K562 (cell line): ENCODE measurements around the gene FASTK.

Experiments
- CBX5 ChIP-seq: IDR thresholded peaks from 2 replicates; pipeline ENCODE4 v1.6.1; 2014; ENCODE audit warnings: low read depth, borderline replicate concordance
- CHD4 ChIP-seq: fragments of 200-600 bp; sonication (generic); IDR thresholded peaks from 3 replicates; pipeline ENCODE4 v1.6.1; 2012; ENCODE audit warnings: low read depth, mild to moderate bottlenecking, mixed read lengths, low read length, inconsistent platforms; ENCODE audit not compliant: insufficient read depth, insufficient replicate concordance, poor library complexity, severe bottlenecking
- JUNB ChIP-seq: fragments of 450-650 bp; formaldehyde crosslinking; conservative IDR thresholded peaks from 2 replicates; pipeline ENCODE4 v1.4.0; 2020; ENCODE audit warnings: mild to moderate bottlenecking
- MXI1 ChIP-seq: IDR thresholded peaks from 2 replicates; pipeline ENCODE4 v1.6.1; 2011; ENCODE audit warnings: low read depth, mild to moderate bottlenecking, improper control_type of control experiment, low read length
- POLR2A ChIP-seq: fragments of 450-650 bp; conservative IDR thresholded peaks from 2 replicates; pipeline ENCODE4 v1.6.1; 2016
- POLR2G ChIP-seq: fragments of 200-400 bp; formaldehyde crosslinking; IDR thresholded peaks from 2 replicates; pipeline ENCODE4 v1.6.1; 2017; ENCODE audit warnings: low read depth, mild to moderate bottlenecking, antibody characterized with exemption, low read length, moderate library complexity

DNA sequence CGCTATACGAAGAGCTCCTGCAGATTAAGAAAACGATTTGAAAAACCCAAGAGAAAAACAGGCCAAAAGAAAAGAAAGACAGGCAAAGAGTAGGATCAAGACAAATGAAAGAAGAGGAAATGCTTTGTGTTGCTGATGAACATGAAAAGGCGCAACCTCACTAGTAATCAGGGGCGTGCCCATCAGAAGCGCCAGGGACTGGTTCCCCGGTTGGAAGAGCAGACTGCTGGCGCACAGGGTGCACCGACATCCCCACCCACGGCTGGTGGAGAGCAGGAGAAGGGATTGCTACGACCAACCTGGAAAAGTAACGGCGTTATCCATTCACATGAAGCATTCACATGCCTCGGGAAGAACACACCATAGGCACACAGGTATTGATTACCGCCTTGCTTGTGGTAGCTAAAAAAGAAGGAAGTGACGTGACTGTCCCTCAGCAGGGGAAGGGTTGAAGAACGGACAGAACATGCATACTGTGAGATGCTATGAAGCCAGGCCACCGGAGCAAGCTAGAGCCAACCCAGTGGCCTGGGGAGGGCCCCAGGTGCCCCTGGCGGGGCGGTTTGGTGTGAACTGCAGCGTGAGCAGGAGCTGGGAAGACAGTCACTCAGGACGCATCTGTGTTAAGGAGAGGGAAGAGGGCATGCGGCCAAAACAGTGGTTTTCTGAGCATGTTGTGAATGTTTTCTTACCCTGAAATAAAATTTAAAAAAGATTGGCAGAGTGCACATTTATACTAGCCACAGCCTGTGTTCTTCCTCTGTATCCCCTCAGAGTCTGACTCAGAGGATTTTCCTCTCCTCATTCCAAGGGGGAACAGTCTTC lies 24.0 kb upstream of the FASTK start:
- TF ChIP-seq JUNB (no peak), POLR2G (no peak), POLR2A (0 out of 2 replicates have a peak, but pooled peaks have one; percentile 13), CBX5 (no peak), MXI1 (no peak), CHD4 (no peak)
